H1 (cell line): ENCODE measurements around the gene TMEM30A. TPM values are rescaled to one million over a fixed set of nuclear protein-coding genes. Genes with fewer than 3 reads are reported as not detected.

Experiments
- CTCF ChIA-PET: fragments of 300-600 bp; sonication (Branson Sonifier 250); formaldehyde crosslinking; loops from one replicate; lab custom pipeline; 2021; ENCODE audit not compliant: partially characterized antibody; lab: Charles Lee
- POLR2A ChIA-PET: fragments of 300-600 bp; sonication (Branson Sonifier 250); formaldehyde crosslinking; loops from one replicate; lab custom pipeline; 2021; ENCODE audit warnings: inconsistent platforms; ENCODE audit not compliant: partially characterized antibody; lab: Charles Lee
- DNase-seq, 2 experiments: peaks; one replicate each; pipeline versions ENCODE4 v3.0.0 to v3.0.0-alpha.2; 2010 to 2022; ENCODE audit warnings: low spot score in 2 of 2, low read depth in 1 of 2, mixed read lengths in 1 of 2
- FAIRE-seq: peaks from 2 replicates; lab custom pipeline; 2011; peaks lifted over from hg19 to GRCh38; lab: Jason Lieb, UNC
- H2AFZ ChIP-seq: 2 replicates; pipeline ENCODE4 v1.8.1; 2012; ENCODE audit warnings: low read length, inconsistent platforms
- H2AK5ac ChIP-seq: 2 replicates; pipeline ENCODE4 v1.6.1; 2013; ENCODE audit warnings: low read depth, low read length
- H2BK120ac ChIP-seq: replicated peaks from 2 replicates; pipeline ENCODE3; 2013; ENCODE audit warnings: low read depth, low read length, inconsistent platforms
- H2BK12ac ChIP-seq: 2 replicates; pipeline ENCODE4 v1.6.1; 2013; ENCODE audit warnings: low read depth, low read length
- H2BK15ac ChIP-seq: 2 replicates; pipeline ENCODE4 v1.6.1; 2013; ENCODE audit warnings: low read length
- H2BK20ac ChIP-seq: 2 replicates; pipeline ENCODE4 v1.6.1; 2013; ENCODE audit warnings: low read length
- H2BK5ac ChIP-seq: 2 replicates; pipeline ENCODE4 v1.6.1; 2013; ENCODE audit warnings: low read depth, low read length
- H3K14ac ChIP-seq: 2 replicates; pipeline ENCODE4 v1.6.1; 2013; ENCODE audit warnings: inconsistent platforms; ENCODE audit not compliant: insufficient read length
- H3K18ac ChIP-seq: 2 replicates; pipeline ENCODE4 v1.6.1; 2013; ENCODE audit warnings: low read length; ENCODE audit errors: extremely low read depth
- H3K23ac ChIP-seq: 2 replicates; pipeline ENCODE4 v1.6.1; 2013; ENCODE audit warnings: inconsistent platforms; ENCODE audit not compliant: insufficient read length
- H3K23me2 ChIP-seq: 2 replicates; pipeline ENCODE4 v1.6.1; 2013; ENCODE audit warnings: low read depth, low read length
- H3K27ac ChIP-seq: 2 replicates; pipeline ENCODE4 v1.6.1; 2011; ENCODE audit warnings: low read depth, low read length, inconsistent platforms
- H3K27me3 ChIP-seq, 4 experiments: replicated peaks in 1 of 4; 1 replicate in 1 of 4; 2 replicates in 3 of 4; pipeline versions ENCODE4 v1.6.1 to v1.8.1; 2011 to 2013; ENCODE audit warnings: low read length in 3 of 4, mild to moderate bottlenecking in 3 of 4, inconsistent platforms in 2 of 4, mixed read lengths in 2 of 4, moderate library complexity in 1 of 4; ENCODE audit not compliant: control insufficient read depth in 3 of 4, insufficient read depth in 3 of 4; ENCODE audit errors: extremely low read depth in 1 of 4
- H3K36me3 ChIP-seq, 4 experiments: 2 replicates each; pipeline versions ENCODE4 v1.6.1 to v1.8.1; 2011 to 2013; ENCODE audit warnings: mild to moderate bottlenecking in 4 of 4, low read length in 3 of 4, moderate library complexity in 2 of 4, control low read depth in 1 of 4, inconsistent platforms in 1 of 4; ENCODE audit not compliant: insufficient read depth in 4 of 4, control insufficient read depth in 2 of 4
- H3K4ac ChIP-seq: replicated peaks from 2 replicates; pipeline ENCODE3; 2013; ENCODE audit warnings: low read length, low read depth, mixed read lengths, inconsistent platforms; ENCODE audit not compliant: insufficient read length
- H3K4me1 ChIP-seq, 4 experiments: replicated peaks in 1 of 4; 1 replicate in 1 of 4; 2 replicates in 3 of 4; pipeline versions ENCODE4 v1.6.1 to v1.8.1; 2011 to 2013; ENCODE audit warnings: low read length in 3 of 4, inconsistent platforms in 2 of 4, mixed read lengths in 1 of 4; ENCODE audit not compliant: insufficient read depth in 4 of 4, control insufficient read depth in 3 of 4
- H3K4me2 ChIP-seq, 2 experiments: 2 replicates each; pipeline versions ENCODE4 v1.6.1 to v1.8.1; 2011 to 2013; ENCODE audit warnings: low read depth in 2 of 2, low read length in 2 of 2, control low read depth in 1 of 2, inconsistent platforms in 1 of 2, mild to moderate bottlenecking in 1 of 2; ENCODE audit not compliant: insufficient read depth in 1 of 2
- H3K4me3 ChIP-seq, 4 experiments: fragments of 200-600, 300-600 bp in 1 of 4; sonication (generic), shearing (Covaris generic), sonication (Bioruptor Twin) in 1 of 4; 2 replicates each; pipeline versions ENCODE4 v1.5.1 to v1.8.1; 2011 to 2016; ENCODE audit warnings: low read length in 4 of 4, low read depth in 3 of 4, control low read depth in 2 of 4, inconsistent platforms in 2 of 4, mild to moderate bottlenecking in 2 of 4, mixed read lengths in 1 of 4, moderate library complexity in 1 of 4; ENCODE audit not compliant: insufficient read depth in 2 of 4; ENCODE audit errors: extremely low read depth in 1 of 4
- H3K56ac ChIP-seq: replicated peaks from 2 replicates; pipeline ENCODE3; 2013; ENCODE audit warnings: low read depth, mild to moderate bottlenecking, mixed read lengths, low read length, inconsistent platforms; ENCODE audit not compliant: insufficient read length
- H3K79me1 ChIP-seq: 2 replicates; pipeline ENCODE4 v1.6.1; 2013; ENCODE audit warnings: low read depth, low read length, control low read depth
- H3K79me2 ChIP-seq, 2 experiments: 2 replicates each; pipeline versions ENCODE4 v1.6.1 to v1.8.1; 2012 to 2013; ENCODE audit warnings: low read length in 2 of 2, mild to moderate bottlenecking in 2 of 2, inconsistent platforms in 1 of 2; ENCODE audit not compliant: insufficient read depth in 2 of 2, control insufficient read depth in 1 of 2
- H3K9ac ChIP-seq, 4 experiments: replicated peaks in 1 of 4; 1 replicate in 1 of 4; 2 replicates in 3 of 4; pipeline versions ENCODE4 v1.6.1 to v1.8.1; 2011 to 2013; ENCODE audit warnings: low read depth in 3 of 4, low read length in 3 of 4, control low read depth in 2 of 4, mild to moderate bottlenecking in 2 of 4, moderate library complexity in 2 of 4, inconsistent platforms in 1 of 4; ENCODE audit errors: extremely low read depth in 1 of 4
- H3K9me3 ChIP-seq, 2 experiments: 2 replicates each; pipeline versions ENCODE4 v1.6.1 to v1.8.1; 2012 to 2013; ENCODE audit warnings: mild to moderate bottlenecking in 2 of 2, moderate library complexity in 2 of 2, control low read depth in 1 of 2, inconsistent platforms in 1 of 2, low read depth in 1 of 2, low read length in 1 of 2, mixed read lengths in 1 of 2; ENCODE audit not compliant: insufficient read depth in 2 of 2
- H4K20me1 ChIP-seq, 2 experiments: replicated peaks in 1 of 2; 2 replicates each; pipeline versions ENCODE3 to v1.8.1; 2011 to 2013; ENCODE audit warnings: inconsistent platforms in 2 of 2, low read length in 2 of 2, mild to moderate bottlenecking in 1 of 2; ENCODE audit not compliant: insufficient read depth in 2 of 2, control insufficient read depth in 1 of 2
- H4K5ac ChIP-seq: 2 replicates; pipeline ENCODE4 v1.6.1; 2013; ENCODE audit warnings: low read length, low read depth, mixed read lengths, inconsistent platforms; ENCODE audit not compliant: insufficient read length
- H4K8ac ChIP-seq: 2 replicates; pipeline ENCODE4 v1.8.0; 2013; ENCODE audit warnings: mild to moderate bottlenecking, moderate library complexity, low read length, inconsistent platforms; ENCODE audit not compliant: insufficient read depth; ENCODE audit errors: extremely low read depth
- H4K91ac ChIP-seq: replicated peaks from 2 replicates; pipeline ENCODE3; 2013; ENCODE audit warnings: low read length, mixed read lengths, inconsistent platforms; ENCODE audit not compliant: insufficient read length
- BACH1 ChIP-seq: IDR thresholded peaks from 2 replicates; pipeline ENCODE4 v1.6.1; 2012; ENCODE audit warnings: low read length, improper control_type of control experiment
- GABPA ChIP-seq: IDR thresholded peaks from 2 replicates; pipeline ENCODE4 v1.6.1; 2011; ENCODE audit warnings: mild to moderate bottlenecking, low read length, moderate library complexity, borderline replicate concordance; ENCODE audit not compliant: insufficient read depth
- GTF2F1 ChIP-seq: IDR thresholded peaks from 2 replicates; pipeline ENCODE4 v1.6.1; 2012; ENCODE audit warnings: low read depth, low read length, improper control_type of control experiment, borderline replicate concordance
- JUND ChIP-seq: IDR thresholded peaks from 2 replicates; pipeline ENCODE4 v1.6.1; 2011; ENCODE audit warnings: mild to moderate bottlenecking, improper control_type of control experiment, low read length
- MAFK ChIP-seq: IDR thresholded peaks from 2 replicates; pipeline ENCODE4 v1.6.1; 2012; ENCODE audit warnings: low read depth, mild to moderate bottlenecking, improper control_type of control experiment, low read length
- NANOG ChIP-seq: IDR thresholded peaks from 2 replicates; pipeline ENCODE4 v1.6.1; 2011; ENCODE audit warnings: low read length, low read depth, mild to moderate bottlenecking, inconsistent platforms; ENCODE audit not compliant: insufficient read depth, poor library complexity, severe bottlenecking
- RFX5 ChIP-seq: IDR thresholded peaks from 2 replicates; pipeline ENCODE4 v1.6.1; 2011; ENCODE audit warnings: low read depth, low read length, improper control_type of control experiment, borderline replicate concordance
- SP2 ChIP-seq: IDR thresholded peaks from 2 replicates; pipeline ENCODE4 v1.6.1; 2012; ENCODE audit warnings: mild to moderate bottlenecking, low read length, inconsistent platforms
- SUZ12 ChIP-seq: fragments of 200-600 bp; sonication (generic); IDR thresholded peaks from 2 replicates; pipeline ENCODE4 v1.6.1; 2012; ENCODE audit warnings: mild to moderate bottlenecking, inconsistent platforms, low read length, moderate library complexity, mixed read lengths
- TBP ChIP-seq: IDR thresholded peaks from 2 replicates; pipeline ENCODE4 v1.6.1; 2011; ENCODE audit warnings: low read depth, low read length, improper control_type of control experiment
- TCF12 ChIP-seq: IDR thresholded peaks from 2 replicates; pipeline ENCODE4 v1.6.1; 2011; ENCODE audit warnings: low read depth, mild to moderate bottlenecking, low read length
- TEAD4 ChIP-seq: IDR thresholded peaks from 2 replicates; pipeline ENCODE4 v1.6.1; 2012; ENCODE audit warnings: low read depth, low read length, inconsistent platforms, mixed read lengths
- ZNF274 ChIP-seq: IDR thresholded peaks from 2 replicates; pipeline ENCODE4 v1.7.0; 2012; ENCODE audit warnings: low read length, borderline replicate concordance; ENCODE audit errors: extremely low read depth
- WGBS, 2 experiments: shearing (Covaris generic) in 1 of 2; methylation state at CpG; one replicate each; pipeline versions ENCODE4 v1.1.6 to v1.1.7; 2013 to 2015; ENCODE audit warnings: low lambda C conversion rate in 2 of 2, mixed read lengths in 2 of 2, inconsistent platforms in 1 of 2, low coverage in 1 of 2, missing lambda C conversion rate in 1 of 2; ENCODE audit not compliant: insufficient replicate concordance in 2 of 2, insufficient coverage in 1 of 2, insufficient read length in 1 of 2; ENCODE audit errors: extremely low coverage in 1 of 2, missing lambda C conversion rate in 1 of 2; 5-methylcytosine and 5-hydroxymethylcytosine counted together
- polyA plus RNA-seq, 7 experiments: library from polyadenylated mRNA; depleted of rRNA in 3 of 7; stranded (reverse) in 5 of 7; unstranded in 2 of 7; fragments of >200 nt in 5 of 7; fragments of 200-250 nt in 2 of 7; gene quantifications; 1 replicate in 5 of 7; 2 replicates in 1 of 7; 4 replicates in 1 of 7; pipeline versions ENCODE4 v1.2.1 to v1.2.3, GENCODE V29; 2011 to 2013; ENCODE audit warnings: missing spikeins in 2 of 7, mixed read lengths in 2 of 7
- total RNA-seq: library from RNA; stranded (reverse); fragmentation: NEBNext Ultra II Directional; extraction: Animal tissue kit (Norgen Biotek cat#: 25700); gene quantifications from 2 replicates; pipeline ENCODE4 v1.2.1, GENCODE V29; 2021
- TF ChIP-seq, protein P1 (sequence below): IDR thresholded peaks from 2 replicates; pipeline ENCODE4 v1.6.1; 2012; ENCODE audit warnings: inconsistent platforms

The TMEM30A gene
- total and polyA plus RNA-seq, 2 of the 8 experiments (the other 6 are each of a cell fraction or from before 2014, with no cell fraction given), result 10.5 to 71.0 TPM

DNA sequence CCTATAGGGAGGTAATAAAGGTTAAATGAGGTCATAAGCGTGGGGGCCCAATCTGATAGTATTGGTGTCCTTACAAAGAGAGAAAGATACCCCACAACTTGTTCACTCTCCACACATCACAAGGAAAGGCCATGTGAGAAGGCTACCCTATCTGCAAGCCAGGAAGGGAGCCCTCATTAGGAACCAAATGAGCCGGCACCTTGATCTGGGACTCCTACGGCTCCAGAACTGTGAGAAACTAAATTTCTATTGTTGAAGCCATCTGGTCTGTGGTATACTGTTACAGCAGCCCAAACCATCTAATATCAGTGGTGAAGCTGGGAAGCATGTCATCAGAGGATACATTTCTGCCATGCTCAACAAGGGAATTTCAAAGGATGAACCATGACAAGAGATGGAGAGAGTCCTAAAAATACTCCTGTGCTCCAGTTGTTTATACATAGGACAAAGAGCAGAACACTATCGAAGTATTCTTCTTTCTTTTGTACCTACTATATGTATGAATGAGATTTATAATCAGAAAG is 51.4 kb downstream of the TMEM30A start:
- peaks cover 0 to 17% (median 7%) of the 10 kb centered on the region in 4 experiments; a peak in 5 of 8 replicates for H3K36me3 ChIP-seq
- H2BK120ac ChIP-seq, result no peak overlapping the region
- no peak overlapping the region for H4K8ac ChIP-seq
- no peak overlapping the region for H2BK20ac ChIP-seq
- H3K4me3 ChIP-seq, result no peak overlapping the region
- no peak overlapping the region for H2BK12ac ChIP-seq
- no peak for DNase-seq
- no peaks in the 10 kb centered on the region for H3K79me2 ChIP-seq
- WGBS, 2 experiments, result 71% methylated on average over 4 of the region's 4 CpGs; no CpG with 5 or more reads in 1 of the 2 experiments
- H3K9ac ChIP-seq, result no peak overlapping the region
- no peak overlapping the region for H2AFZ ChIP-seq
- no peak overlapping the region for H3K56ac ChIP-seq
- H3K79me1 ChIP-seq, result no peaks in the 10 kb centered on the region
- H3K23me2 ChIP-seq, result no peaks in the 10 kb centered on the region
- no peak overlapping the region for H3K4ac ChIP-seq
- H3K14ac ChIP-seq, result no peak overlapping the region
- FAIRE-seq, result no peak
- H4K5ac ChIP-seq, result no peak overlapping the region
- H3K27me3 ChIP-seq, result peaks cover 0 to 1% (median 0%) of the 10 kb centered on the region in 4 experiments; a peak in 1 of 7 replicates
- H3K9me3 ChIP-seq, result no peaks in the 10 kb centered on the region
- H3K4me2 ChIP-seq, result no peak overlapping the region
- TF ChIP-seq JUND (no peak), BACH1 (no peak), TCF12 (no peak), NANOG (no peak), RFX5 (no peak), MAFK (no peak), SP2 (no peak), GTF2F1 (no peak), ZNF274 (no peak), TEAD4 (no peak), TBP (no peak), GABPA (no peak), SUZ12 (no peak)
- TF ChIP-seq, protein P1, sequence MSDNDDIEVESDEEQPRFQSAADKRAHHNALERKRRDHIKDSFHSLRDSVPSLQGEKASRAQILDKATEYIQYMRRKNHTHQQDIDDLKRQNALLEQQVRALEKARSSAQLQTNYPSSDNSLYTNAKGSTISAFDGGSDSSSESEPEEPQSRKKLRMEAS, result no peak
- no peak overlapping the region for H2BK15ac ChIP-seq
- ChIA-PET CTCF (interaction anchor here (0.7 to 1.9 kb wide), 6 partner anchors 12 to 308 kb away, joined by 3 to 5 read pairs (median 3); no protein-coding TSS in a partner anchor), POLR2A (interaction anchor here (1.0 to 4.6 kb wide), 2 partner anchors 11 to 16 kb away, joined by 4 to 35 read pairs; partner anchors contain the start of gene COX7A2)
- no peaks in the 10 kb centered on the region for H4K20me1 ChIP-seq
- H2BK5ac ChIP-seq, result 0 out of 2 replicates have a peak overlapping the region, but pooled peaks have one; percentile 8
- no peak overlapping the region for H4K91ac ChIP-seq
- no peak overlapping the region for H3K27ac ChIP-seq
- H3K18ac ChIP-seq, result no peak overlapping the region
- H3K23ac ChIP-seq, result no peak overlapping the region
- H3K4me1 ChIP-seq, result peaks cover 0 to 9% (median 6%) of the 10 kb centered on the region in 4 experiments; a peak in 3 of 7 replicates
- H2AK5ac ChIP-seq, result no peak overlapping the region
